ENCODE data around the gene ZAR1. TPM values are rescaled to one million over a fixed set of nuclear protein-coding genes. Genes with fewer than 3 reads are reported as not detected.

Gene ZAR1
- total RNA-seq, 1 donor from 2014 or later = 2.3 TPM

- DNase-seq (ENCODE audit: low spot score in 2 of 2, unreplicated experiment in 2 of 2) = no peak
These were observed 19.5 kb upstream of the ZAR1 start for GRCh38 chr4:48470570-48470969.

DNA sequence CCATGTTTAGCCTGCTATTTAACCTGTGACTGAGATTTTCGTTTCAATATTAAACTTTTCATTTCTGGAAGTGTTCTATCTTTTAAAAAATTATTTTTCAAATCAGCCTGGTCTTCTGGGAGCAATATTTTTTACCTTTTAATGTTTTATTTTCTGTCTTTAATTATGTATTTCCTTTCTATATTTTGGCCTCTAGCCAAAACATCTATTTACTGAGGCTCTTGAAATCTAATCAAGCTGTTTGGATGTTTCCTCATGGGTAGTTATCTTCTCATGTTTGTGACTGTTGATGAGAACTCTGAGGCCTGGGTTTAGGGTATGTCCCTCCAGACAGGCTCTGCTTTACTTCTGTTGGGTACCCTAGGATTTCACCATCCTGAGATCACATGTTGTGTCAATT lies 17.3 kb upstream of the ZAR1 start:
- TF ChIP-seq, protein P1, sequence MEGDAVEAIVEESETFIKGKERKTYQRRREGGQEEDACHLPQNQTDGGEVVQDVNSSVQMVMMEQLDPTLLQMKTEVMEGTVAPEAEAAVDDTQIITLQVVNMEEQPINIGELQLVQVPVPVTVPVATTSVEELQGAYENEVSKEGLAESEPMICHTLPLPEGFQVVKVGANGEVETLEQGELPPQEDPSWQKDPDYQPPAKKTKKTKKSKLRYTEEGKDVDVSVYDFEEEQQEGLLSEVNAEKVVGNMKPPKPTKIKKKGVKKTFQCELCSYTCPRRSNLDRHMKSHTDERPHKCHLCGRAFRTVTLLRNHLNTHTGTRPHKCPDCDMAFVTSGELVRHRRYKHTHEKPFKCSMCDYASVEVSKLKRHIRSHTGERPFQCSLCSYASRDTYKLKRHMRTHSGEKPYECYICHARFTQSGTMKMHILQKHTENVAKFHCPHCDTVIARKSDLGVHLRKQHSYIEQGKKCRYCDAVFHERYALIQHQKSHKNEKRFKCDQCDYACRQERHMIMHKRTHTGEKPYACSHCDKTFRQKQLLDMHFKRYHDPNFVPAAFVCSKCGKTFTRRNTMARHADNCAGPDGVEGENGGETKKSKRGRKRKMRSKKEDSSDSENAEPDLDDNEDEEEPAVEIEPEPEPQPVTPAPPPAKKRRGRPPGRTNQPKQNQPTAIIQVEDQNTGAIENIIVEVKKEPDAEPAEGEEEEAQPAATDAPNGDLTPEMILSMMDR (IDR thresholded peaks at IDR 0.05; ENCODE audit: unreplicated experiment) = no peak
- Mint-ChIP-seq H3K4me1 (peaks cover 31% of the 10 kb centered on the region), H3K36me3 (peaks cover 2% of the 10 kb centered on the region), H3K27me3 (ENCODE audit: low read depth) (no peaks in the 10 kb centered on the region), H3K9me3 (peaks cover 10% of the 10 kb centered on the region), H3K4me3 (no peak overlapping the region), H3K27ac (no peak overlapping the region)
- no peak for DNase-seq (ENCODE audit: low spot score in 2 of 2, unreplicated experiment in 2 of 2)

More at GRCh38 chr4:48470570-48470969, 19.5 kb upstream of the ZAR1 start:
- Mint-ChIP-seq H3K27ac (peak overlapping the region; percentile 73), H3K9me3 (peaks cover 10% of the 10 kb centered on the region), H3K4me3 (no peak overlapping the region), H3K27me3 (ENCODE audit: low read depth) (no peaks in the 10 kb centered on the region), H3K4me1 (peaks cover 31% of the 10 kb centered on the region), H3K36me3 (peaks cover 2% of the 10 kb centered on the region)
- TF ChIP-seq, protein P1 (IDR thresholded peaks at IDR 0.05; ENCODE audit: unreplicated experiment) = no peak

- H3K27me3 Mint-ChIP-seq (ENCODE audit: low read depth) = peaks cover 2% of the 10 kb centered on the region
These were observed 14.3 kb upstream of the ZAR1 start for GRCh38 chr4:48475770-48476169.

DNA sequence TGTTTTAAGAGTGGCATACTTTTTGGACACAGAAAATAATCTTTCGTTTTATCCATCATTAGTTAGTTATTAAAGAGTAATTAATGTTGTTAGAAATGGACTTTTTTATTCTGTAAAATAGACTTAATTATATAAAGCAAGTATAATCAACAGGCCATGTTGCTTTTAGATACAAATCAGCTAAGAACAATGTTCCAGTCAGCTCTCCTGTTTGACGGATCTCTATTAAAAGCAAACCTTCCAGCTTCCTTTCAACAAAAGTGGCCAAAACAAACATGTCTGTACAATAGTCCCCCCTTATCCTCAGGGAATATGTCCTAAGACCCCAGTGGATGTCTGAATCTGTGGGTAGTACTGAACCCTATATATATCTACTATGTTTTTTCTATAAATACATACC lies 11.8 kb upstream of the ZAR1 start:
- H3K4me3 Mint-ChIP-seq = no peak overlapping the region
- no peak for DNase-seq (ENCODE audit: low spot score in 2 of 2, unreplicated experiment in 2 of 2)
- peaks cover 21% of the 10 kb centered on the region for H3K27me3 Mint-ChIP-seq (ENCODE audit: low read depth)
- no peak overlapping the region for H3K27ac Mint-ChIP-seq
- TF ChIP-seq, protein P1 (IDR thresholded peaks at IDR 0.05; ENCODE audit: unreplicated experiment) = no peak
- H3K4me1 Mint-ChIP-seq = peaks cover 17% of the 10 kb centered on the region
- H3K36me3 Mint-ChIP-seq = no peaks in the 10 kb centered on the region
- H3K9me3 Mint-ChIP-seq = peaks cover 3% of the 10 kb centered on the region

More at GRCh38 chr4:48475770-48476169, 14.3 kb upstream of the ZAR1 start:
- TF ChIP-seq, protein P1 (IDR thresholded peaks at IDR 0.05; ENCODE audit: unreplicated experiment) = no peak
- Mint-ChIP-seq H3K9me3 (peaks cover 3% of the 10 kb centered on the region), H3K4me1 (peaks cover 18% of the 10 kb centered on the region), H3K36me3 (peaks cover 2% of the 10 kb centered on the region), H3K4me3 (no peak overlapping the region), H3K27ac (no peak overlapping the region)
- DNase-seq (ENCODE audit: low spot score in 2 of 2, unreplicated experiment in 2 of 2) = no peak

DNA sequence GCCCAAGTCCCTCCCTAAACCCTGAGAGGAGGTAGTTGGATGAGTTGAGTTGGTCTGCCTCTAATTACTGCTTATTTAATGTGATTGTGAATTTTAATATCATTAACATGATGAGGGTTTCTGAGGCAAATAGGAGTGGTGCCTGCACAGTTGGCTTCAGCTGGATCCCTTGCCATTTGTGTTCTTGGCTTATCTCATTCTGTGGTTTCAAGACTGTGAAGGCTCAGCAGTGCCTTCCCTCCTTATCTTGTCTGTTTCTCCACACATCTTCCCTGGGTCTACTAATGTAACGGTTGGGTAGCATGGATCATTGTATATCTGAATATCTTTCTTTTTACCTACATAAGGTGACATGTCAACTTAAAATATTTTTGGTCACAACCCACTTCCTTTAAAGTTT lies 8.5 kb upstream of the ZAR1 start:
- no peaks in the 10 kb centered on the region for H3K36me3 Mint-ChIP-seq
- no peaks in the 10 kb centered on the region for H3K9me3 Mint-ChIP-seq
- TF ChIP-seq, protein P1 (IDR thresholded peaks at IDR 0.05; ENCODE audit: unreplicated experiment) = no peak
- no peak overlapping the region for H3K4me3 Mint-ChIP-seq
- DNase-seq (ENCODE audit: low spot score in 2 of 2, unreplicated experiment in 2 of 2) = no peak
- no peak overlapping the region for H3K27ac Mint-ChIP-seq
- H3K4me1 Mint-ChIP-seq = peaks cover 36% of the 10 kb centered on the region
- H3K27me3 Mint-ChIP-seq (ENCODE audit: low read depth) = peaks cover 39% of the 10 kb centered on the region
